ENCODE data around the gene MMP14.

MMP14 gene

GRCh38 chr14:22864979-22865378 is 28.6 kb downstream of the MMP14 start:
- no peak for DNase-seq

GRCh38 chr14:22865424-22866405 is 29.3 kb downstream of the MMP14 start:
- DNase-seq: no peak

GRCh38 chr14:22866874-22867273 is 30.5 kb downstream of the MMP14 start:
- DNase-seq: no peak

- DNase-seq: no peak
These were observed 34.4 kb downstream of the MMP14 start for GRCh38 chr14:22870811-22871223.

GRCh38 chr14:22871224-22872032 is 35.0 kb downstream of the MMP14 start, which contains the start of gene LRP10:
TSS of gene LRP10 (plus strand) at chr14:22871740. CDS start at chr14:22872304, 564 bp downstream.
- DNase-seq: peak; percentile 56 to 64 (median 57)

- DNase-seq: peak; percentile 34 to 48 (median 39)
These were observed 35.8 kb downstream of the MMP14 start for GRCh38 chr14:22872033-22872832.

GRCh38 chr14:22872833-22873520 is 36.6 kb downstream of the MMP14 start:
- no peak for DNase-seq

- DNase-seq: no peak
These were observed 38.8 kb downstream of the MMP14 start for GRCh38 chr14:22875003-22875747.

GRCh38 chr14:22875748-22876319 is 39.4 kb downstream of the MMP14 start:
- no peak for DNase-seq

- DNase-seq: no peak
These were observed 40.7 kb downstream of the MMP14 start for GRCh38 chr14:22877000-22877501.

- no peak for DNase-seq
These were observed 42.2 kb downstream of the MMP14 start for GRCh38 chr14:22878271-22879246.

- no peak for DNase-seq
These were observed 45.7 kb downstream of the MMP14 start for GRCh38 chr14:22882064-22882463.

- no peak for DNase-seq
These were observed 46.3 kb downstream of the MMP14 start for GRCh38 chr14:22882529-22883172.

- no peak for DNase-seq
These were observed 47.0 kb downstream of the MMP14 start, which contains the start of gene REM2 for GRCh38 chr14:22883173-22883976. TSS of gene REM2 (plus strand) at chr14:22883222. CDS start at chr14:22883288, 66 bp downstream.

GRCh38 chr14:22884076-22884737 is 47.8 kb downstream of the MMP14 start:
- no peak for DNase-seq

GRCh38 chr14:22884738-22885523 is 48.5 kb downstream of the MMP14 start:
- DNase-seq: no peak

All from activated CD4-positive, CD25-positive, alpha-beta regulatory T cell (primary cell).